WTC11 (cell line): Measurements from ENCODE around the gene OR5V1.

Experiments
- CREB1 ChIP-seq: sonication (generic); formaldehyde crosslinking; IDR thresholded peaks from 2 replicates; pipeline ENCODE4 v1.8.0; 2023; ENCODE audit warnings: mild to moderate bottlenecking, missing genetic modification reagents
- FOXP1 ChIP-seq: sonication (generic); formaldehyde crosslinking; IDR thresholded peaks from 2 replicates; pipeline ENCODE4 v1.8.0; 2022; ENCODE audit warnings: missing genetic modification reagents, mild to moderate bottlenecking, moderate library complexity, borderline replicate concordance
- JAZF1 ChIP-seq: fragments of 250-450 bp; sonication (Bioruptor Pico); IDR thresholded peaks from 2 replicates; pipeline ENCODE4 v1.9.0; 2021; ENCODE audit warnings: moderate library complexity, mild to moderate bottlenecking, inconsistent platforms
- JUN ChIP-seq: sonication (generic); formaldehyde crosslinking; IDR thresholded peaks from 2 replicates; pipeline ENCODE4 v1.8.0; 2023; ENCODE audit warnings: mild to moderate bottlenecking, missing genetic modification reagents
- NFE2L1 ChIP-seq: sonication (generic); formaldehyde crosslinking; IDR thresholded peaks from 2 replicates; pipeline ENCODE4 v1.8.1; 2023; ENCODE audit warnings: missing genetic modification reagents
- NR2C2 ChIP-seq: sonication (generic); formaldehyde crosslinking; IDR thresholded peaks from 2 replicates; pipeline ENCODE4 v1.8.0; 2022; ENCODE audit warnings: mild to moderate bottlenecking, missing genetic modification reagents
- SMAD3 ChIP-seq: sonication (generic); formaldehyde crosslinking; IDR thresholded peaks from 2 replicates; pipeline ENCODE4 v1.8.0; 2022; ENCODE audit warnings: missing genetic modification reagents, mild to moderate bottlenecking, borderline replicate concordance
- TEAD1 ChIP-seq: sonication (generic); formaldehyde crosslinking; IDR thresholded peaks from 2 replicates; pipeline ENCODE4 v1.8.0; 2022; ENCODE audit warnings: mild to moderate bottlenecking, missing genetic modification reagents
- TF ChIP-seq, protein P1 (sequence below): fragments of 200-600 bp; IDR thresholded peaks from 2 replicates; pipeline ENCODE4 v1.8.0; 2022; ENCODE audit warnings: antibody characterized with exemption
- TF ChIP-seq, protein P2 (sequence below): sonication (generic); formaldehyde crosslinking; IDR thresholded peaks from 2 replicates; pipeline ENCODE4 v1.8.1; 2022; ENCODE audit warnings: low read depth, mild to moderate bottlenecking, moderate library complexity, missing genetic modification reagents, borderline replicate concordance
- TF ChIP-seq, protein P3 (sequence below): sonication (generic); formaldehyde crosslinking; IDR thresholded peaks from 2 replicates; pipeline ENCODE4 v1.8.0; 2022; ENCODE audit warnings: missing genetic modification reagents
- TF ChIP-seq, protein P4 (sequence below): sonication (generic); formaldehyde crosslinking; IDR thresholded peaks from 2 replicates; pipeline ENCODE4 v1.8.1; 2023; ENCODE audit warnings: mild to moderate bottlenecking, missing genetic modification reagents, moderate library complexity

DNA sequence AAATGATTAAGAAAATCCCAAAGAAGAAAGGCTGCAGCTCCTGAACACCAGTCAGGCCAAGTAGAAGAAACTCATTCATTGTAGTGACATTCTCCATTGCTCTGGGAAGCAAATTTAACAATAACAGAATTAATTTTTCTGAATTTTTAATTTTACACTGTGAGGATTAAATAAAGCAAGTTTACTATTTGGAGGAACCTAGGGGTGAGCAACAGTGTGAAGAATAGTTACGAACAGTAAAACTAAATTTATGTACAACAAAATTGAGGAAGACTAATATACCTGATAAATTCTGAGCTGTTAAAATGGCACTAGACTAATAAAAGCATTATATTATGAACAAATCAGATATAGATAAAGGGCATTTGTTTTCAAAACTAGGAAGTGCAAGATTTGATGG, 6.5 kb upstream of the OR5V1 start, which contains the start of gene OR12D3:
- TF ChIP-seq, protein P1, sequence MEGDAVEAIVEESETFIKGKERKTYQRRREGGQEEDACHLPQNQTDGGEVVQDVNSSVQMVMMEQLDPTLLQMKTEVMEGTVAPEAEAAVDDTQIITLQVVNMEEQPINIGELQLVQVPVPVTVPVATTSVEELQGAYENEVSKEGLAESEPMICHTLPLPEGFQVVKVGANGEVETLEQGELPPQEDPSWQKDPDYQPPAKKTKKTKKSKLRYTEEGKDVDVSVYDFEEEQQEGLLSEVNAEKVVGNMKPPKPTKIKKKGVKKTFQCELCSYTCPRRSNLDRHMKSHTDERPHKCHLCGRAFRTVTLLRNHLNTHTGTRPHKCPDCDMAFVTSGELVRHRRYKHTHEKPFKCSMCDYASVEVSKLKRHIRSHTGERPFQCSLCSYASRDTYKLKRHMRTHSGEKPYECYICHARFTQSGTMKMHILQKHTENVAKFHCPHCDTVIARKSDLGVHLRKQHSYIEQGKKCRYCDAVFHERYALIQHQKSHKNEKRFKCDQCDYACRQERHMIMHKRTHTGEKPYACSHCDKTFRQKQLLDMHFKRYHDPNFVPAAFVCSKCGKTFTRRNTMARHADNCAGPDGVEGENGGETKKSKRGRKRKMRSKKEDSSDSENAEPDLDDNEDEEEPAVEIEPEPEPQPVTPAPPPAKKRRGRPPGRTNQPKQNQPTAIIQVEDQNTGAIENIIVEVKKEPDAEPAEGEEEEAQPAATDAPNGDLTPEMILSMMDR: no peak
- TF ChIP-seq JUN (CRISPR knock-in tag) (no peak), FOXP1 (no peak), JAZF1 (CRISPR knock-in tag) (no peak), TEAD1 (no peak), SMAD3 (CRISPR knock-in tag) (no peak), NFE2L1 (no peak), NR2C2 (CRISPR knock-in tag) (no peak), CREB1 (no peak)
- TF ChIP-seq, protein P2, sequence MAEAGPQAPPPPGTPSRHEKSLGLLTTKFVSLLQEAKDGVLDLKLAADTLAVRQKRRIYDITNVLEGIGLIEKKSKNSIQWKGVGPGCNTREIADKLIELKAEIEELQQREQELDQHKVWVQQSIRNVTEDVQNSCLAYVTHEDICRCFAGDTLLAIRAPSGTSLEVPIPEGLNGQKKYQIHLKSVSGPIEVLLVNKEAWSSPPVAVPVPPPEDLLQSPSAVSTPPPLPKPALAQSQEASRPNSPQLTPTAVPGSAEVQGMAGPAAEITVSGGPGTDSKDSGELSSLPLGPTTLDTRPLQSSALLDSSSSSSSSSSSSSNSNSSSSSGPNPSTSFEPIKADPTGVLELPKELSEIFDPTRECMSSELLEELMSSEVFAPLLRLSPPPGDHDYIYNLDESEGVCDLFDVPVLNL (CRISPR knock-in tag): no peak
- TF ChIP-seq, protein P3, sequence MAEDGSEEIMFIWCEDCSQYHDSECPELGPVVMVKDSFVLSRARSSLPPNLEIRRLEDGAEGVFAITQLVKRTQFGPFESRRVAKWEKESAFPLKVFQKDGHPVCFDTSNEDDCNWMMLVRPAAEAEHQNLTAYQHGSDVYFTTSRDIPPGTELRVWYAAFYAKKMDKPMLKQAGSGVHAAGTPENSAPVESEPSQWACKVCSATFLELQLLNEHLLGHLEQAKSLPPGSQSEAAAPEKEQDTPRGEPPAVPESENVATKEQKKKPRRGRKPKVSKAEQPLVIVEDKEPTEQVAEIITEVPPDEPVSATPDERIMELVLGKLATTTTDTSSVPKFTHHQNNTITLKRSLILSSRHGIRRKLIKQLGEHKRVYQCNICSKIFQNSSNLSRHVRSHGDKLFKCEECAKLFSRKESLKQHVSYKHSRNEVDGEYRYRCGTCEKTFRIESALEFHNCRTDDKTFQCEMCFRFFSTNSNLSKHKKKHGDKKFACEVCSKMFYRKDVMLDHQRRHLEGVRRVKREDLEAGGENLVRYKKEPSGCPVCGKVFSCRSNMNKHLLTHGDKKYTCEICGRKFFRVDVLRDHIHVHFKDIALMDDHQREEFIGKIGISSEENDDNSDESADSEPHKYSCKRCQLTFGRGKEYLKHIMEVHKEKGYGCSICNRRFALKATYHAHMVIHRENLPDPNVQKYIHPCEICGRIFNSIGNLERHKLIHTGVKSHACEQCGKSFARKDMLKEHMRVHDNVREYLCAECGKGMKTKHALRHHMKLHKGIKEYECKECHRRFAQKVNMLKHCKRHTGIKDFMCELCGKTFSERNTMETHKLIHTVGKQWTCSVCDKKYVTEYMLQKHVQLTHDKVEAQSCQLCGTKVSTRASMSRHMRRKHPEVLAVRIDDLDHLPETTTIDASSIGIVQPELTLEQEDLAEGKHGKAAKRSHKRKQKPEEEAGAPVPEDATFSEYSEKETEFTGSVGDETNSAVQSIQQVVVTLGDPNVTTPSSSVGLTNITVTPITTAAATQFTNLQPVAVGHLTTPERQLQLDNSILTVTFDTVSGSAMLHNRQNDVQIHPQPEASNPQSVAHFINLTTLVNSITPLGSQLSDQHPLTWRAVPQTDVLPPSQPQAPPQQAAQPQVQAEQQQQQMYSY (CRISPR knock-in tag): no peak
- TF ChIP-seq, protein P4, sequence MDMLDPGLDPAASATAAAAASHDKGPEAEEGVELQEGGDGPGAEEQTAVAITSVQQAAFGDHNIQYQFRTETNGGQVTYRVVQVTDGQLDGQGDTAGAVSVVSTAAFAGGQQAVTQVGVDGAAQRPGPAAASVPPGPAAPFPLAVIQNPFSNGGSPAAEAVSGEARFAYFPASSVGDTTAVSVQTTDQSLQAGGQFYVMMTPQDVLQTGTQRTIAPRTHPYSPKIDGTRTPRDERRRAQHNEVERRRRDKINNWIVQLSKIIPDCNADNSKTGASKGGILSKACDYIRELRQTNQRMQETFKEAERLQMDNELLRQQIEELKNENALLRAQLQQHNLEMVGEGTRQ (CRISPR knock-in tag): no peak
